ENCODE measurements around the gene KDM5D.

The KDM5D gene

GRCh38 chrY:19744381-19745378, at the start of gene KDM5D:
TSS of gene KDM5D (minus strand) at chrY:19744726. CDS start at chrY:19744534, 192 bp downstream.
- DNase-seq (ENCODE audit: low read depth) = peak; percentile 39

DNA sequence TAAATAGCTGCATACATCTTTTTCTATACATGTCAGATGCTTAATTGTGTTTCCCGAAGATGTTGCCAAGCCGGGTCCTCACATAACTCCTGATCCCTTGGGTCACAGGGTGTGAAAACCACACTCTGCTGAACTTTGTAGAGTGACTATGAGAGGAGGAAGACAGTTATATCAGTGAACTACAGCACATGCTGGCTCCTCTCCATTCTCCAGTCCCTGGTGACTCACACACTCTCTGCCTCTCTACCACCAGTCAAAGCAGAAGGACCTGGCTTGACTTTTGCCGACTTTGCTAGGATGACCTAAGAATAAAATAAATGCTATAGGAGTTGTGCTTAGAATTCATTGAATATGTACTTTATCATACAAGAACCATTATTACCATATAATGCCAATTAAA, 23.8 kb upstream of the KDM5D start:
- no peak for DNase-seq (ENCODE audit: low read depth)

DNA sequence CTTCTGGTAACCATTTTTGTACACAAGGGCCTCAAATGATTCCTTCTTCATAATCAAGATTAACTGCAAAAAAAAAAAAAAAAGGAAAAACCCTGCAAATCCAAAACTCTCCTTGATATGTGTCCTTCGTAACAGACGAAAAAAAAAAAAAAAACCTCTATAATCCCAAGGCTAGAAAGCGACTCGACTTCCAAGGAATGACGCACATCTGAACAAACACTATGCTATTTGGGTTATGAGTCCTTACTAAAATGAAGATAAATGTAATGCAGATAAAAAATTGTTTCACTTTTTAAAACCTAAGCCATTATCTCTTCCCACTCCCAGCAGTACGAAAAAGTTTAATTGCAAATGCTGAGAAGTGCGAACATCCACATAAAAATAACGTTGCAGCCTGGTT, 1.2 kb downstream of the KDM5D start:
- no peak for DNase-seq (ENCODE audit: low read depth)

DNA sequence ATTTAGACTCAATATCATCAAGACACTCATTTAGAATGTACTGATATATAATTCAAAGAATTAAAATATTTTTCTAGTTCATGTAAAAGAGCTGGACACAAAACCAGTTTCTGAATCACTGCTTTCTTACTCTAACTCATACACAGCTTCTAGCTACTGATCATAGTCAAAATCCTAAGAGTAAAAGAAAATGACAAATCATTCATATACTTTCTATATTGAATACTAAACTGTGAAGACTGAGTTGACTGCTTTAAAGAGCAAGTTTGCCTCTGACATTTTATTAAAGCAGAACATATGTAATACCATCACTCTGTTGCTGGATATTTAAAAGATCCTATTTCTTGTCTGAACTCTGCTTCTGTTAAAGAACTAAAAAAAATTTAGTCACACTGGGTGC, 2.4 kb downstream of the KDM5D start:
- DNase-seq (ENCODE audit: low read depth) = no peak

- no peak for DNase-seq (ENCODE audit: low read depth)
These were observed 10.1 kb downstream of the KDM5D start for GRCh38 chrY:19734425-19734824.

- no peak for DNase-seq (ENCODE audit: low read depth)
These were observed 26.6 kb downstream of the KDM5D start for GRCh38 chrY:19717950-19718349.

- DNase-seq (ENCODE audit: low read depth) = no peak
These were observed 27.4 kb downstream of the KDM5D start for GRCh38 chrY:19717146-19717545.

DNA sequence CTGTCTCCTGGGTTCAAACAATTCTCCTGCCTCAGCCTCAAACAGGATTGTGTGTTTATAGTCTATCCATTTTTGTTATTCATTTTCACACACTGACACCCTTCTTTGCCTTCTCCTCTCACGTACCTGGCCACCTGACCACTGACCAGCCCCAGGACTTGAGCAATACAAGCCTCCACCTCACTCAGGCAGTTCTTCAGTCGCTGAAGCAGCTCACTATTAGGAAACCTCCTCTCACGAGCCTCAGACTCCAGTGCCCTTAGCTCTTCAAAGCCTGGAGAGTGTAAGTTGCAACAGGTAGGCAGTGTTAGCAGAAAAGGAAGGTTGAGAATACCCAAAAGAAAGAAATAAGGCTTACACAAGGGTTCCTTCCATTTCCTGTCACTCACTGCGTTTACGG, 29.3 kb downstream of the KDM5D start:
- no peak for DNase-seq (ENCODE audit: low read depth)

DNA sequence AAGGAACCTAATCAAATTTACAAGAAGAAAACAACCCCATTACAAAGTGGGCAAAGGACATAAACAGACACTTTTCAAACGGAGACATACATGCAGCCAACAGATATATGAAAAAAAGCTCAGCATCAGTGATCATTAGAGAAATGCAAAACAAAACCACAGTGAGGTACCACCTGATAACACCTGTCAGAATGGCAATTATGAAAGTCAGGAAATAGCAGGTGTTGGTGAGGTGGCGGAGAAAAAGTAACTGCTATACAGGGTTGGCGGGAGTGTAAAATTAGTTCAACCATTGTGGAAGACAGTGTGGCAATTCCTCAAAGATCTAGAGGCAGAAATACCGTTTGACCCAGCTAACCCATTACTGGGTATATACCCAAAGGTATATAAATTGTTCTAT, 31.1 kb downstream of the KDM5D start:
- DNase-seq (ENCODE audit: low read depth) = no peak

DNA sequence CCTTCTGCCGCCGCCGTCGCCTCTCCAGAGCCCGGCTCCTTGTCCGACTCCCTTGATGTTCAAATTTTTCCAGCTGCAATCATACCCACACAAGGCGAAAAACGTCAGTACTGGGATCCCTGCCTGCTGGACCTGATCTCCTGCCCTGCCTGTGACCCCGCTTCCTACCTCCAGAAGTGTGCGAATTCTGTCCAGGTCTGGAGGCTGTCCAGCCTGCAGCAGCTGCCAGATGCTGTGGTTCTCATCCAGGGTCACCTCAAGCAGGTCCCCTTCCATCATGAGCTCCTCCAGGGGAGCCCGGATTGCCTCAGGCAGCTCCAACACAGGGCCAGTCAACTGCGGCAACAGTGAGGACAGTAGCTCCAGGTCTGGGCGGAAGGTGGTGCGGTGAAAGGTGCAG, 38.3 kb downstream of the KDM5D start:
- DNase-seq (ENCODE audit: low read depth) = no peak

- no peak for DNase-seq (ENCODE audit: low read depth)
These were observed 46.0 kb downstream of the KDM5D start for GRCh38 chrY:19698495-19698894.

- no peak for DNase-seq (ENCODE audit: low read depth)
These were observed 63.7 kb downstream of the KDM5D start for GRCh38 chrY:19680821-19681220.
